ENCODE data around the gene TKFC.
A peak's percentile ranks its signal among the peaks of the same experiment; 100 is the strongest.
"Not testable (repeated sequence)": the region's sequence is repeated elsewhere in the genome, so short reads cannot be mapped to it uniquely, and the experiment has no call there.

TKFC gene

GRCh38 chr11:61369372-61370348, 36.6 kb downstream of the TKFC start:
- DNase-seq = no peak

GRCh38 chr11:61370349-61371005, 37.4 kb downstream of the TKFC start:
- no peak for DNase-seq

GRCh38 chr11:61372659-61373420, 39.8 kb downstream of the TKFC start:
- DNase-seq = no peak

DNA sequence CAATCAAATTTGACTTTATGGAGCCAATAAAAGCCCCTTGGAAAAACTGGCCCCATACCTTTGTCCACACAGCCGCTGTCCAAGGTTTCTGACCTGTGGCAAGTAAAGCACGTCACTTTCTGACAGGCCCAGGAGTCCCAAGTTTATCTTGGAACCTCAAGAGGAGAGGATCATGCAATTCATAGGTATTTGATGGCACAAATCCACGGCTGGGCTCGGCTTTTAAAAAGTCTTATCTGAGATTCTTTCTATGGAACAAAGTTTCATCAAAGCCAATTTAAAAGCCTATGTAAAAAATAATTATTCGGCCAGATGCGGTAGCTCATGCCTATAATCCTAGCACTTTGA, 42.7 kb downstream of the TKFC start:
- DNase-seq = no peak

DNA sequence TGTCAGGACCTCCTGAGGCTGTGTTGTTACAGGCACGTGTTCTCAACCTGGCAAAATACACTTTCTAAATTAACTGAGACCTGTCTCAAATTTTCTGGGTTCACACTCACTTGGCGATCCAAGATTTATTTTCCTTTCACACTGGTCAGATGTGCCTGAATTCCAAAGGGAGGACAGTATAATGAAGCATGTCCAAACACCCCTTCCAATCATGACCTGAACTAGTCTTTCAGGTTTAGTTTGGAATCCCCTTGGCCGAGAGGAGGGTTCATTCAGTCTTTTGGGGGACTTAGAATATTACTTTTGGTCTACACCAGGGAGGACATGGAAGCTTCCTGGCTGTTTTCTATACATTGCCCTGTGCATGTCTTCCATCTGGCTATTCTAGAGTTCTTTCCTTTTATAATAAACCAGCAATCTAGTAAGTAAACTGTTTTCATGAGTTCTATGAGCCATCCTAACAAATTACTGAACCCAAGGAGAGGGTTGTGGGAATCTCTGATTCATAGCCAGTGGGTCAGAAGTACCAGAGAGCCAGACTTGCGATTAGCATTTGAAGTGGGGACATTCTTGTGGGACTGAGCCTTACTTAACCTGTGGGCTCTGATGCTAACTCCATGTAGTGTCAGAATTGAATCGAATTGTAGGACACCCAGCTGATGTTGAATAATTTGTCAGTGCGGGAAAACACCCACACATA, 44.6 kb downstream of the TKFC start:
- no peak for DNase-seq

DNA sequence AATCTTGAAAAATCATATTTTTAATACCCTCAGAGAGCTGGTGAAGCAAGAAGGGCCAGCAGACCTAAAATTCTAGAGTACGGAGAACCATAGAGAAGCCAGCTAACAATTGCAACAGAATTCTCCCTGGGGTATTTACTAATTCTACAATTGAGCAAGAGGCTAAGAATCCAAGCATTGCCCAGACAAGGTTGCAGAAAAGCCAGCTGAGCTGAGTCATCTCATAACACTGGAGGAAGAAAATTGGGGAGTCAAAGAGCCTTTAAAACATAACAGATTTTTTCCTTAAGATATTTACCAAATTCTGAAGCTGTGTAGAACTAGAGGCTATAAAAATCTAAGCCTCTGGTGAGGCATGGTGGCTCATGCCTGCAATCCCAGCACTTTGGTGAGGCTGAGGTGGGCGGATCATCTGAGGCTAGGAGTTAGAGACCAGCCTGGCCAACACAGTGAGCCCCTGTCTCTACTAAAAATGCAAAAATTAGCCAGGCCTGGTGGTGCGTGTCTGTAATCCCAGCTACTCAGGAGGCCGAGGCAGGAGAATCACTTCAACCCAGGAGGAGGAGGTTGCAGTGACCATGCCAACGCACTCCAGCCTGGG, 45.8 kb downstream of the TKFC start:
- DNase-seq = no peak

DNA sequence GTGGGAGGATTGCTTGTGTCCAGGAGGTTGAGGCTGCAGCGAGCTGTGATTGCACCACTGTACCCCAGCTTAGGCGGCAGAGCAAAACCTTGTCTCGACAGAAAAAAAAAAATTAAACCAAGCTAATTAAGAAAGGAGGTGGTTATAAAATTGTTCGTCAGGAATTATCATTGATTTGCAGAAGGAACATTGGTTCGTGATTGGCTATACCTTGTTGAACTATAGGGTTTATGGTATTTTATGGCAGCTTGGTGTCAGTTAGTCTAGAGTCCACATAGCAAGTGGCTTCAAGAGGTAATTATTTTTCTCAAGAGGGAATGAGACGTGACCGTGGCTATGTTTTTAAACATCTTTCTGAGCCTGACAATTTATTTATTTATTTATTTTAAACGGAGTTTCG, 47.9 kb downstream of the TKFC start:
- DNase-seq = no peak

- DNase-seq = not testable (repeated sequence)
Measured at GRCh38 chr11:61383859-61384258, 50.8 kb downstream of the TKFC start.

- no peak for DNase-seq
Measured at GRCh38 chr11:61384271-61385242, 51.5 kb downstream of the TKFC start.

DNA sequence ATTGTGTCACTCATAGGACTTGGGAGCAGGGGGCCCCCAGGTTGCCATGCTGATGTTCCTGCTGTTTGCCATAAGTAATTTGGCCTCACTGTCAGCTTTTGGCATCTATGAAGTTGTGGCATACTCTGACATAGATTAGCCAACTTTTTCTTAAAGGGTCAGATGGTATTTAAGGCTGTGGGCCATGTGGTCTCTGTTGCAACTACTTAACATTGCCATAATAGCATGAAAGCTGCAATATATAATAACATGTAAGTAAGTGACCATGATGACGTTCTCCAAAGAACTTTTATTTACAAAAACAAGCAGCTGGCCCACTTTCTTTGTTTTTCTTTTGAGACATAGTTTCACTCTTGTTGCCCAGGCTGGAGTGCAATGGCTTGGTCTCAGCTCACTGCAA, 57.1 kb downstream of the TKFC start:
- DNase-seq = no peak

DNA sequence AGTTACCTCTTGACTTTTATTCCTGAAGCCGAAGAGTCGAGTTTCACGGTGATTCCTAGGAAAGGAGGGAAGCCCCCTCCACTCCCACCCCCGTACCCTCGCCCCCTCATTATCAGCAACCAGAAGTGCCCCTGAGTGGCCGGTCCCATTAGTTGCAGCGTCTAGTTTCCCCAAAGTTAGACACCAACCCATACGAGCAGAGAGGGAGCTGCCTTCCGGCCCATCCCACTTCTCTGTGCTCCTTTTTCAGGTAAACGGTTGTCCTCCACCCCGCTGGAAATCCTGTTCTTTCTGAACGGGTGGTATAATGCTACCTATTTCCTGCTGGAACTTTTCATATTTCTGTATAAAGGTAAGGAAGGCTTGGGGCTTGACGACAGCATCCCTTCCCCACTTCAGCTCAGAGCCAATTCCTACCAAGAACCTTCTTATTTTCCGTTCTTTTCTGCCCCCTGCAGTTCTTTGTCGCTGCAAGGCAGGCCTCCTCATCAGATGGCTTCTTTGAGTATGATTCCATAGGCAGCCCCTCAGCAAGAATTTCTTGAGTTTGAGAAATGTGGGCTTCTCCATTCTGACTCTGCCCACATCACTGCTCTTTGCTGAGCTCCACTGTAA, 60.1 kb downstream of the TKFC start:
- peak; percentile 53 for DNase-seq
